IPS DF 4.7 (cell line): ENCODE data around the gene SERPINA12.

Experiments used
- DNase-seq: peaks from one replicate; pipeline ENCODE4 v3.0.0-alpha.2; 2013; ENCODE audit warnings: low spot score; ENCODE audit errors: extremely low read depth

The SERPINA12 gene

DNA sequence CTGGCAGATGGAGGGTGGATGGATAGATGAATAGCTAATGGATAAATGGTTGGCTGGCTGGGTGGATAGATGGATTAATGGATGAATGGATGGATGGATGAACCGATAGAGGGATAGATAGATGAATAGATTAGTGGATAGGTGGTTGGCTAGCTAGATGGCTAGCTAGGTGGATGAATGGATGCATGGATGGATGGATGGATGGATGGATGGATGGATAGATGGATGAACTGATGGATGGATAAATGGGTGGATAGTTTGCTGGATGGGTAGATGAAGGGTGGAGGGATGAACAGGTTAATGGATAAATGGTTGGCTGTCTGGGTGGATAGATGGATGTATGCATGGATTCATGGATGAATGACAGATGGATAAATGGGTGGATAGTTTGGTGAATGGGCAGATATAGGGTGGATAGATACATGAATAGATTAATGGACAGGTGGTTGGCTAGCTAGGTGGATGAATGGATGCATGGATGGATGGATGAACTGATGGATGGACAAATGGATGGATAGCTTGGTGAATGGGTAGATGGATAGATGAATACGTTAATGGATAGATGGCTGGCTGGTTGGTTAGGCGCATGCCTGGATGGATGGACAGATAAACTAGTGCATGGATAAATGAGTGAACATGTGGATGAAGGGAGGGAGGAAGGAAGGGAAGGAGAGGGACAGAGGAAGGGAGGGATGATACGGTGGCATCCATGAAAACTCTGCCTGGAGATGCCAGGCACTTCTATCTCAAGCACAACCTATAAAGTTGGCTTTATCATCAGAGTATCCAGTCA, 41.3 kb downstream of the SERPINA12 start:
- no peak for DNase-seq

DNA sequence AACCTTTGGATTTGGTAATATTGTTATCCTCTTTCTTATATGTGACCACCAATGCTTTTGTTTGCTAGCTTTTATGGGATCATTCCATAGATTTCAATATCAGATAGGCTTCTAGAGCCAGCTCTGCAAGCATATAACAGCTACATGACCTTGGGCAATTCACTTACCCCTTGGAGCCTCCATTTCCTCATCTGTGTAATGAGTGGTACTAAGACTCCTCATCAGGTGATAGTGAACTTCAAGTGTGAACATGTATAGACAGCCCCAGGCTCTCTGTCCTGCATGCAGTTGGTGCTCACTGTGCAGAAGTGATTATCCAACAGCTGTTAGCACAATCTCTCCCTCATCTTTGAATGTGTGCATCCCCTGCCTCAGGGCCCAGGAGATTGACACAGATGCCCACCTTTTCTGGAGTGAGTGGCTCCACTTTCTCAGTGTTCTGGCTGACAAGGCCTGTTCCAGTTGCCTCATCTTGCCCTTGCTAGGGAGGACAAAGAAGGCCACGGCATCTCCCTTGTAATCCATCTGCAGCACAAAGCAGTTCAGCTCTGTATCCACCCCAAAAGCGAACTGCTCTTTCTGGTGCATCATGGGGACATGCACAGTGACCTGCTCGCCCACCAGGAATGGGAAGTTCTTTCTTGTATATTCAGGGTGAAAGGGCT, 42.4 kb downstream of the SERPINA12 start:
- DNase-seq: no peak

GRCh38 chr14:94465042-94465441, 44.2 kb downstream of the SERPINA12 start:
- DNase-seq: no peak

- DNase-seq: no peak
These were observed 45.0 kb downstream of the SERPINA12 start for GRCh38 chr14:94464290-94464689.

DNA sequence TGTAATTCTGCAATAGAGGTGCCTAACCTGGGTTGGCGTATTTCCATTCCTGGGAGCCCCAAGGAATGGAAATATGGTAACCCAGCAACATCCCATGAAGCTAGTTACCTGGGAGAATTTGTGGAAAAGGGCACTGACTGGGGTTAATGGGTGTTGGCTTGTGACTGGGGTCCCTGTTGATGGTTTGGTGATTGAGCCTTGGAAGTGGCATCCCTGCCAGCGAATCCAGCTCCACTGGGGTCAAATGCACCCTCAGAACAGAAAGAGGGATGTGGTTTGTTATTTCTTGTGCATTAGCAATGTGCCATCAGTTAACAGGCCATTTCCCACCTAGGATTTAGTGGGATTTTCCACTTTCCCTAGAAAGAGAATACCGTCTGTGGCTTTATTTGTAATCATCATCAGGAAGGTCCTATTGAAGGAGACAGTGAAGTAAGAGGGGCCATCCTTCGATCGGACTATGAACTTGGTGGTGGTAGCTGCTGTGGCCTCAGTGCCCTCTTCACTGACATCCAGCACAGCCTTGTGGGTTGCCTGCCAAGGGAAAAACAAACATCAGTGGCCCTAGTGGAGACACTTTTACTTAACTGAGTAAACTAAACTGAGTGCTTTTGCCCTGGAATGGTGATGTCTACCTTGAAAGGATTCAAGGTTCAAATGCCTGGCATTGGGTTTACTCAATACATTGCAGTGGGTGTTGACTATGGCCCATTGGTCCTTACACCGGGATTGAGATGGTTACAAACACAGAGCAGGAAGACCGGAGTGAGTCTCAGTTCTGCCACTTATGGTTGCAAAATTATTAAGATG, 46.3 kb downstream of the SERPINA12 start:
- no peak for DNase-seq

GRCh38 chr14:94462219-94462551, 47.1 kb downstream of the SERPINA12 start:
- DNase-seq: no peak

- no peak for DNase-seq
These were observed 47.6 kb downstream of the SERPINA12 start for GRCh38 chr14:94461526-94462218.

- DNase-seq: no peak
These were observed 48.4 kb downstream of the SERPINA12 start for GRCh38 chr14:94460631-94461416.

DNA sequence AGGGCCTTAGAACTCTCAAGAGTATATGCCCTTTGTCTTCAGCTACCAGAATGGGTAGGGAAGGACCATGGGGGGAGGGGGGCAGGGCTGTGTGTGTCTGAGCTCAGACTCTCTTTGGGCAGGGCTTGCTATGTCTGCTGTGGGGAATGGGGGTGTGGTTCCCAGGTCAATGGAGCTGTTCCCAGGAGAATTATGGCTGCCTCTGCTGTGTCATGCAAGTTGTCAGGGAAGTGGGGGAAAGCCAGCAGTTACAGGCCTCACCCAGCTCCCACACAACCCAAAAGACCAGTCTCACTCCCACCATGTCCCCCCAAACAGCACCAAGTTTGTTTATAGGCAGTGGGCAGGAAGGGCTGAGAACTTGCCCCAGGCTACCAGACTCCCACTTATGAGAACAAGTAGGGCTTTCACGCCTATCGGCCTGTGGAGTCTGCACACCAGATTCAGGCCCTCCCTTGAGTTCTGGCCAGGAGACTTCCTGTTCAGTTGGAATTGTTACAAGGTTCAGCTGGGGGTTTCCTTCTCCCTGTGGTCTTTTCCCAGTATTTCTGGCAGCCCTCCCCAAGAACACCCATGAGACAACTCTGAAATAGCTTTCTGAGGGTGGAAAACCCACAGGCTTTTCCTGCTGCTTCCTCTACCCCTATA, 50.6 kb downstream of the SERPINA12 start:
- no peak for DNase-seq

DNA sequence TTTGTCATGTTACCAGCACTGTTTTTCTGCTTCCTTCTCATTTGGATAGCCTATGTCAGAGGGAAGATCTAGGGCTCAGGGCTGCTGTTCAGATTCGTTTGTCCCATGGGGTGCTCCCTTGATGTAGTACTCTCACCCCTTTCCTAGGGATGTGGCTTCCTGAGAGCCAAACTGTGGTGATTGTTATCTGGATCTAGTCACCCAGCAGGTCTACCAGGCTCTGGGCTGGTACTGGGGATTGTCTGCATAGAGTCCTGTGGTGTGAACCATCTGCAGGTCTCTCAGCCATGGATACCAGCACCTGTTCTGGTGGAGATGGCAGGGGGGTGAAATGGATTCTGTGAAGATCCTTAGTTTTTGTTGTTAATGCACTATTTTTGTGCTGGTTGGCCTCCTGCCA, 51.2 kb downstream of the SERPINA12 start:
- no peak for DNase-seq

DNA sequence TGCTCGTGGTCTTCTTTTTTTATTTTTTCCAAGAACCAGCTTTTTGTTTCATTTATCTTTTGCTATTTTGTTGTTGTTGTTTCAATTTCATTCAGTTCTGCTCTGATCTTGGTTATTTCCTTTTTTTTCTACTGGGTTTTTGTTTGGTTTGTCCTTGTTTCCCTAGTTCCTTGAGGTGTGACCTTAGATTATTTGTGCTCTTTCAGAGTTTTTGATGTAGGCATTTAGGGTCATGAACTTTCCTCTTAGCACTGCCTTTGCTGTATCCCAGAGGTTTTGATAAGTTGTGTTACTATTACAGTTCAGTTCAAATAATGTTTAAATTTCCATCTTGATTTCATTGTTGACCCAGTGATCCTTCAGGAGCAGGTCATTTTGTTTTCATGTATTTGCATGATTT, 53.3 kb downstream of the SERPINA12 start:
- no peak for DNase-seq

GRCh38 chr14:94451826-94452225, 57.4 kb downstream of the SERPINA12 start:
- DNase-seq: no peak

GRCh38 chr14:94451091-94451771, 58.0 kb downstream of the SERPINA12 start:
- no peak for DNase-seq

DNA sequence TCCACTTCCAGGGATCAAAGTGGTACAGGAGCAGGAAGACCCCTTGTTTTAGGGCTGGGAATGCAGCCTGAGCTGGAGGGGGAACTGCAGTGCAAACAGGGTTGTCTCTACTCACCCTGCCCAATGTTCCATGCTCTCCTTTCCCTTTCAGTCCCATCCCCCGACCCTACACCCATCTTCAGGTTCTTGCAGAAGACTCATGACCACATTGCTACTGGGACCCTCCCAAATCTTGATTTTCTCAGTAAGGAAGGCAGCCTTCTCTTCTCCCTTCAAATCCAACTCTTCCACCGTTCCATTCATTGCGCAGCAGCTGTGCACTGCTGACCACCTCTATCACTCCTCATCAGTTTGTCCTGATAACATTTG, 58.6 kb downstream of the SERPINA12 start:
- no peak for DNase-seq

DNA sequence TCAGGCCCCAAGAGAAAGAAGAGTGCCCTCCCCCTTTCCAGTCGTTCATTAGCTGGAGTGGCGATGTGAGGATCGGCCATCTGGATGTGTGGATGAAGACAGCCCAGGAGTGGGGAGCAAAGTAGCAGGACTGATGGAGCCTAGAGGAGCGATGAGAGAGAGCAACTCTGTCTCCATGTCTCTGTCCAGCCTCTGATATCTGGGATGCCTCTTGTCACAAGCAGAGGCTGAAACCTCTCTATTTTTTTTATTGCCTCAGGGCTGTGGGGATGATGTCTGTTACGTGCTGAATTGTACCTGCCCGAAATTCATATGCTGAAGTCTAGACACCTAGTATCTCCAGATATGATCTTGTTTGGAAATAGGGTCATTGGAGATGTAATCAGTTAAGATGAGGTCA, 59.3 kb downstream of the SERPINA12 start:
- no peak for DNase-seq

DNA sequence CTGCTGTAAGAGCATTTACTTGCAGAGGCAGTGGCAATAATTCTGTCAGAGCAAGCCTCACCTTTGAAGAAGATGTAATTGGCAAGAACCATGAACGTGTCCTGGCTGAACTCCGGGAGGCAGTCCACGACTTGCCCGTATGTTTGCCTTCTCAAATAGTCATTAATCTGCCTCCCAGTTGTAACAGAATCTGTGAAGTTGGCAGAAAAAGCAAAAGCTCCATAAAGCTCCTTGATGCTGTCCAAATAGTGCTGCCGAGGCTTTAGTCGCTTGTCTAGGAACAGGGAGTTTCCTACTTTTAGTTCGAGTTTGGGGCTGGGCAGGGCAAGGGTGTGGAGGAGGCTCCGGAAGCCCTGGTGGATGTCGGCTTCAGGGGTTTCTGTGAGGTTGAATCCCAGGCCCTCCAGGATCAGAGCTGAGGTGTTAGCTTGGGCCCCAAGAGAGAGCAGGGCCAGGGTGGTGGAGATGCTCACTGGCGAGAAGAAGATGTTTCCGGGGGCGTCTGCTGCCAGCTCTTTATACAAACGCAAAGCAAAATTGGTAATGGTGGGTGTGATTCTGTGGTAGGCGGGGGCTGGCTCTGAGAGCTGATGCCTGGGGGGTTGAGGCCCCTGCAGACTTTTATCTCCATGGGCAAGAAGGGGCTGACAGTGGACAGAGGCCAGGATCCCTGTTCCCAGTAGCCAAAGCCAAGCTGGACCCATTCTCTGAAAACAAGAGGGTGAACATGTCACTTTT, 61.0 kb downstream of the SERPINA12 start:
- DNase-seq: no peak

- DNase-seq: no peak
These were observed 62.1 kb downstream of the SERPINA12 start for GRCh38 chr14:94447206-94447605.

DNA sequence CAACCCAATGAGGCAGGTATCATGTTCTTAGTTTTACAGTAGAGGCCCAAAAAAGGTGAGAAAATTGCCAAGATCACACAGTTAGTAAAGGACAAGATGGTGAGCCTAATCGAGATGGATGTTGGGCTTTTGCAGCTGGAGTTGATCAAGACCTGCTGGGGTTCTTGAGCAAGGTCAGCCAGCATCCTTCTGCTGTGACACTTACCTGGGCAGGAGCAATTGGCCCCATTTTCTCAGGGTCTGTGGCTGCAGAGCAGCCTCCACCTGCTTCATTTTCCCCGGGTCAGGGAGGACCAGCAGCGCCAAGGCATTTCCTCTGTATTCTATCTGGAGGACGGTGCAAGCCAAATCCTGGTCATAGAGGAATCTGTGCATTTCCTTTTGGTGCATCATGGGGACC, 63.1 kb downstream of the SERPINA12 start:
- DNase-seq: no peak

DNA sequence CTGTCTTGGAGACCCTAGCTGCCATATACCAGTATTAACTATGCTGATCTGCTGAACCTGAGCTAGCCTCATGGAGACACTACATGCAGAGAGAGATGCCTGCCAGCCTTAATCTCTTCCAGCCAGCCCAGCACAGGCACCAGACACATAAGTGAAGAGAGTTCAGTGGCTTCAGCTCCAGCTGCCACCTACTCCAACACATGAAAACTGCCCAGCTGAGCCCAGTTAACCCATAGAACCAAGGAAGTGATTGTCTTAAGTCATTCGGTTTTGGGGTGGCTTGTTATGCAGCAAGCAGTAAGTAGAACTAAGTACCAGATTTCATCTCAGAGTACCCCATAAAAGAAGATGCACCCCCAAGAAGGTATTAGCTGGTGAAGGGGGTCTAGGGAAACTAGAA, 64.3 kb downstream of the SERPINA12 start:
- DNase-seq: no peak
